SH-SY5Y (cell line): ENCODE data around the gene RIN3.

ENCODE experiments used
- GATA2 ChIP-seq: IDR thresholded peaks from 2 replicates; pipeline ENCODE4 v1.6.1; 2011; ENCODE audit warnings: mild to moderate bottlenecking, low read depth, low read length
- GATA3 ChIP-seq: IDR thresholded peaks from 2 replicates; pipeline ENCODE4 v1.6.1; 2011; ENCODE audit warnings: low read depth, mild to moderate bottlenecking, low read length, moderate library complexity

GRCh38 chr14:92726135-92726932, 212.8 kb downstream of the RIN3 start:
- TF ChIP-seq GATA2 = no peak
- TF ChIP-seq GATA3 = no peak
